GM12874 (cell line): ENCODE data around the gene PTBP3.

ENCODE experiments used
- CTCF ChIP-seq: IDR thresholded peaks from 2 replicates; pipeline ENCODE4 v1.5.1; 2011; ENCODE audit warnings: low read depth, mild to moderate bottlenecking, control low read depth, low read length, moderate library complexity; ENCODE audit not compliant: insufficient read depth

The PTBP3 gene

GRCh38 chr9:112169368-112169767 lies 164.1 kb downstream of the PTBP3 start:
- no peak for TF ChIP-seq CTCF

- TF ChIP-seq CTCF: no peak
These were observed 165.2 kb downstream of the PTBP3 start for GRCh38 chr9:112168197-112168596.
